Astrocyte (in vitro differentiated cells and primary cell): Measurements from ENCODE around the gene KNDC1.

Source experiments
- EZH2 ChIP-seq: IDR thresholded peaks from 2 replicates; pipeline ENCODE4 v1.6.1; 2012; ENCODE audit warnings: mild to moderate bottlenecking, low read length, inconsistent platforms; ENCODE audit not compliant: insufficient read depth
- TF ChIP-seq, protein P1 (sequence below): IDR thresholded peaks from 2 replicates; pipeline ENCODE4 v1.5.1; 2011; ENCODE audit warnings: low read depth, mild to moderate bottlenecking, inconsistent platforms, low read length, moderate library complexity; ENCODE audit not compliant: insufficient read depth

DNA sequence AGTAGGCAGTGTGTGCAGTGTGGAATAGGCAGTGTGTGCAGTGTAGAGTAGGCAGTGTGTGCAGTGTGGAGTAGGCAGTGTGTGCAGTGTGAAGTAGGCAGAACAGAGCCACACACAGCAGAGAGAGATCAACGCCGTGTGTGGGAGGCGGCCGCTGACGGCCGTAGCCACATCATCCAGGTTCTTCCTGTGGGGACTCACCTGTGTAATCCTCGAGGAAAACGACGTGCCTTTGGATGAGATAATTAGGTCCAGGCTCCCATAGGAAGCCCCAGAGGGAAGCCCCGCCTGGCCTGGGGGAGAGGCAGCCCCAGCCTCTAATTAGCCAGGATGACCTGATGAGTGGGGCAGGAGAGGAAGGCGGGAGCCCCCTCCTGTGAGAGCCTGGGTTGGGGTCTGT lies 25.4 kb downstream of the KNDC1 start:
- TF ChIP-seq, protein P1, sequence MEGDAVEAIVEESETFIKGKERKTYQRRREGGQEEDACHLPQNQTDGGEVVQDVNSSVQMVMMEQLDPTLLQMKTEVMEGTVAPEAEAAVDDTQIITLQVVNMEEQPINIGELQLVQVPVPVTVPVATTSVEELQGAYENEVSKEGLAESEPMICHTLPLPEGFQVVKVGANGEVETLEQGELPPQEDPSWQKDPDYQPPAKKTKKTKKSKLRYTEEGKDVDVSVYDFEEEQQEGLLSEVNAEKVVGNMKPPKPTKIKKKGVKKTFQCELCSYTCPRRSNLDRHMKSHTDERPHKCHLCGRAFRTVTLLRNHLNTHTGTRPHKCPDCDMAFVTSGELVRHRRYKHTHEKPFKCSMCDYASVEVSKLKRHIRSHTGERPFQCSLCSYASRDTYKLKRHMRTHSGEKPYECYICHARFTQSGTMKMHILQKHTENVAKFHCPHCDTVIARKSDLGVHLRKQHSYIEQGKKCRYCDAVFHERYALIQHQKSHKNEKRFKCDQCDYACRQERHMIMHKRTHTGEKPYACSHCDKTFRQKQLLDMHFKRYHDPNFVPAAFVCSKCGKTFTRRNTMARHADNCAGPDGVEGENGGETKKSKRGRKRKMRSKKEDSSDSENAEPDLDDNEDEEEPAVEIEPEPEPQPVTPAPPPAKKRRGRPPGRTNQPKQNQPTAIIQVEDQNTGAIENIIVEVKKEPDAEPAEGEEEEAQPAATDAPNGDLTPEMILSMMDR = no peak
- no peak for TF ChIP-seq EZH2
